ENCODE data around the gene CHST11.

Gene CHST11

GRCh38 chr12:104460041-104460719 lies 3.4 kb downstream of the CHST11 start:
- DNase-seq (ENCODE audit: low read depth) = no peak

GRCh38 chr12:104460973-104461698 lies 4.4 kb downstream of the CHST11 start:
- DNase-seq (ENCODE audit: low read depth) = no peak

- no peak for DNase-seq (ENCODE audit: low read depth)
Measured at GRCh38 chr12:104462325-104462724, 5.6 kb downstream of the CHST11 start.

GRCh38 chr12:104462931-104463339 lies 6.2 kb downstream of the CHST11 start:
- DNase-seq (ENCODE audit: low read depth) = no peak

- no peak for DNase-seq (ENCODE audit: low read depth)
Measured at GRCh38 chr12:104463368-104463767, 6.6 kb downstream of the CHST11 start.

GRCh38 chr12:104464899-104465298 lies 8.2 kb downstream of the CHST11 start:
- DNase-seq (ENCODE audit: low read depth) = no peak

- no peak for DNase-seq (ENCODE audit: low read depth)
Measured at GRCh38 chr12:104466709-104467345, 10.1 kb downstream of the CHST11 start.

- DNase-seq (ENCODE audit: low read depth) = no peak
Measured at GRCh38 chr12:104467346-104467837, 10.6 kb downstream of the CHST11 start.

GRCh38 chr12:104468371-104468770 lies 11.6 kb downstream of the CHST11 start:
- DNase-seq (ENCODE audit: low read depth) = no peak

- DNase-seq (ENCODE audit: low read depth) = no peak
Measured at GRCh38 chr12:104469066-104469465, 12.3 kb downstream of the CHST11 start.

- no peak for DNase-seq (ENCODE audit: low read depth)
Measured at GRCh38 chr12:104469523-104469922, 12.8 kb downstream of the CHST11 start.

- no peak for DNase-seq (ENCODE audit: low read depth)
Measured at GRCh38 chr12:104470521-104470920, 13.8 kb downstream of the CHST11 start.

GRCh38 chr12:104471336-104471735 lies 14.6 kb downstream of the CHST11 start:
- DNase-seq (ENCODE audit: low read depth) = no peak

- no peak for DNase-seq (ENCODE audit: low read depth)
Measured at GRCh38 chr12:104472748-104473147, 16.0 kb downstream of the CHST11 start.

- no peak for DNase-seq (ENCODE audit: low read depth)
Measured at GRCh38 chr12:104473374-104473983, 16.7 kb downstream of the CHST11 start.

- DNase-seq (ENCODE audit: low read depth) = no peak
Measured at GRCh38 chr12:104475271-104475670, 18.5 kb downstream of the CHST11 start.

- DNase-seq (ENCODE audit: low read depth) = no peak
Measured at GRCh38 chr12:104477510-104478390, 21.0 kb downstream of the CHST11 start.

- DNase-seq (ENCODE audit: low read depth) = no peak
Measured at GRCh38 chr12:104478396-104479122, 21.8 kb downstream of the CHST11 start.

- no peak for DNase-seq (ENCODE audit: low read depth)
Measured at GRCh38 chr12:104479123-104479662, 22.4 kb downstream of the CHST11 start.

- DNase-seq (ENCODE audit: low read depth) = no peak
Measured at GRCh38 chr12:104480012-104480411, 23.3 kb downstream of the CHST11 start.
